CD8-positive, alpha-beta memory T cell (primary cell): ENCODE results near the gene NKX6-2. TPM values are rescaled to one million over a fixed set of nuclear protein-coding genes. Genes with fewer than 3 reads are reported as not detected.
A peak's percentile ranks its signal among the peaks of the same experiment; 100 is the strongest.

Source experiments
- CTCF ChIA-PET: fragments of 350-600 bp; sonication (Branson Sonifier 250); formaldehyde crosslinking; loops from one replicate; lab custom pipeline; 2021; ENCODE audit warnings: antibody characterized with exemption; lab: Charles Lee
- POLR2A ChIA-PET: fragments of 350-600 bp; sonication (Branson Sonifier 250); formaldehyde crosslinking; loops from one replicate; lab custom pipeline; 2021; ENCODE audit warnings: antibody characterized with exemption; lab: Charles Lee
- DNase-seq, 5 donors: peaks; one replicate each; pipeline versions ENCODE4 v3.0.0 to v3.0.0-alpha.2; 2020 to 2022; ENCODE audit warnings: mixed read lengths in 1 of 5
- H3K27ac ChIP-seq: one replicate; pipeline ENCODE4 v1.7.0; 2013; ENCODE audit warnings: low read depth, mild to moderate bottlenecking, low read length, moderate library complexity
- H3K27me3 ChIP-seq: 2 replicates; pipeline ENCODE4 v1.7.0; 2013; ENCODE audit warnings: low read length, mild to moderate bottlenecking; ENCODE audit not compliant: insufficient read depth, poor library complexity, severe bottlenecking
- H3K36me3 ChIP-seq: 2 replicates; pipeline ENCODE4 v1.7.0; 2013; ENCODE audit warnings: mild to moderate bottlenecking, low read length, moderate library complexity; ENCODE audit not compliant: insufficient read depth
- H3K4me1 ChIP-seq: 2 replicates; pipeline ENCODE4 v1.7.0; 2013; ENCODE audit warnings: mild to moderate bottlenecking, low read length, moderate library complexity; ENCODE audit not compliant: insufficient read depth
- H3K4me3 ChIP-seq: 2 replicates; pipeline ENCODE4 v1.7.0; 2013; ENCODE audit warnings: mild to moderate bottlenecking, low read length
- H3K9me3 ChIP-seq: 2 replicates; pipeline ENCODE4 v1.7.0; 2013; ENCODE audit warnings: mild to moderate bottlenecking, low read length
- H3K27ac Mint-ChIP-seq, 8 donors: one replicate each; pipeline ENCODE4 v1.8.0; 2020 to 2021; ENCODE audit warnings: mixed read lengths in 8 of 8, mild to moderate bottlenecking in 6 of 8, inconsistent platforms in 3 of 8, moderate library complexity in 3 of 8
- H3K27me3 Mint-ChIP-seq, 2 donors: one replicate each; pipeline ENCODE4 v1.8.0; 2020 to 2021; ENCODE audit warnings: mixed read lengths in 2 of 2, mild to moderate bottlenecking in 1 of 2, moderate library complexity in 1 of 2
- H3K36me3 Mint-ChIP-seq, 3 donors: one replicate each; pipeline ENCODE4 v1.8.0; 2020 to 2021; ENCODE audit warnings: mixed read lengths in 3 of 3, inconsistent platforms in 1 of 3, mild to moderate bottlenecking in 1 of 3
- H3K4me1 Mint-ChIP-seq, 3 donors: one replicate each; pipeline ENCODE4 v1.8.0; 2020 to 2021; ENCODE audit warnings: mixed read lengths in 3 of 3, inconsistent platforms in 1 of 3, mild to moderate bottlenecking in 1 of 3
- H3K4me3 Mint-ChIP-seq, 7 donors: one replicate each; pipeline ENCODE4 v1.8.0; 2020 to 2021; ENCODE audit warnings: mixed read lengths in 7 of 7, mild to moderate bottlenecking in 6 of 7, moderate library complexity in 4 of 7, inconsistent platforms in 2 of 7
- H3K9me3 Mint-ChIP-seq, 5 donors: one replicate each; pipeline ENCODE4 v1.8.0; 2020 to 2022; ENCODE audit warnings: mixed read lengths in 5 of 5, mild to moderate bottlenecking in 3 of 5, moderate library complexity in 2 of 5, inconsistent platforms in 1 of 5
- polyA plus RNA-seq: library from polyadenylated mRNA; unstranded; fragments of 300-500 nt; fragmentation: Illumina TruSeq; gene quantifications from one replicate; pipeline ENCODE4 v1.2.3, GENCODE V29; 2021
- total RNA-seq, 2 experiments: library from RNA; stranded (reverse); gene quantifications; one replicate each; pipeline ENCODE4 v1.2.3, GENCODE V29; 2021

NKX6-2 gene
- total and polyA plus RNA-seq, 3 experiments from 2014 or later = not detected

GRCh38 chr10:132804785-132805426 is 19.0 kb upstream of the NKX6-2 start:
- no peaks in the 10 kb centered on the region for H3K36me3 ChIP-seq
- H3K4me3 Mint-ChIP-seq = no peak overlapping the region
- no peaks in the 10 kb centered on the region for H3K9me3 ChIP-seq
- H3K4me3 ChIP-seq = no peak overlapping the region
- no peak overlapping the region for H3K27ac Mint-ChIP-seq
- CTCF ChIA-PET = no interaction called here
- H3K4me1 Mint-ChIP-seq = no peaks in the 10 kb centered on the region
- H3K36me3 Mint-ChIP-seq = no peaks in the 10 kb centered on the region
- H3K27me3 Mint-ChIP-seq = peaks cover 0 to 2% of the 10 kb centered on the region in 2 donors
- POLR2A ChIA-PET = no interaction called here
- H3K9me3 Mint-ChIP-seq = no peaks in the 10 kb centered on the region
- peak in 1 of 5 donors; percentile 31 for DNase-seq
- no peaks in the 10 kb centered on the region for H3K4me1 ChIP-seq
- H3K27ac ChIP-seq = no peak overlapping the region
- no peaks in the 10 kb centered on the region for H3K27me3 ChIP-seq

GRCh38 chr10:132804287-132804686 is 18.3 kb upstream of the NKX6-2 start:
- CTCF ChIA-PET = no interaction called here
- POLR2A ChIA-PET = no interaction called here
- Mint-ChIP-seq H3K4me3 (no peak overlapping the region), H3K27me3 (peaks cover 0 to 2% of the 10 kb centered on the region in 2 donors), H3K36me3 (no peaks in the 10 kb centered on the region), H3K9me3 (no peaks in the 10 kb centered on the region), H3K27ac (no peak overlapping the region), H3K4me1 (no peaks in the 10 kb centered on the region)
- no peak overlapping the region for H3K27ac ChIP-seq
- H3K4me1 ChIP-seq = no peaks in the 10 kb centered on the region
- no peak for DNase-seq
- H3K27me3 ChIP-seq = no peaks in the 10 kb centered on the region
- H3K9me3 ChIP-seq = no peaks in the 10 kb centered on the region
- H3K36me3 ChIP-seq = no peaks in the 10 kb centered on the region
- no peak overlapping the region for H3K4me3 ChIP-seq

- Histone ChIP-seq H3K27ac (no peak overlapping the region), H3K9me3 (no peaks in the 10 kb centered on the region), H3K27me3 (no peaks in the 10 kb centered on the region), H3K4me1 (no peaks in the 10 kb centered on the region), H3K4me3 (no peak overlapping the region), H3K36me3 (no peaks in the 10 kb centered on the region)
- DNase-seq = no peak
- no peak overlapping the region for H3K4me3 Mint-ChIP-seq
- no peaks in the 10 kb centered on the region for H3K36me3 Mint-ChIP-seq
- H3K4me1 Mint-ChIP-seq = no peaks in the 10 kb centered on the region
- ChIA-PET CTCF (no interaction called here), POLR2A (no interaction called here)
- no peak overlapping the region for H3K27ac Mint-ChIP-seq
- peaks cover 0 to 2% of the 10 kb centered on the region in 2 donors for H3K27me3 Mint-ChIP-seq
- H3K9me3 Mint-ChIP-seq = no peaks in the 10 kb centered on the region
Observed at GRCh38 chr10:132803416-132804210, 17.7 kb upstream of the NKX6-2 start.

GRCh38 chr10:132802694-132803320 is 16.9 kb upstream of the NKX6-2 start:
- Mint-ChIP-seq H3K4me3 (no peak overlapping the region), H3K27me3 (peaks cover 0 to 2% of the 10 kb centered on the region in 2 donors), H3K9me3 (no peaks in the 10 kb centered on the region), H3K36me3 (no peaks in the 10 kb centered on the region), H3K27ac (no peak overlapping the region), H3K4me1 (no peaks in the 10 kb centered on the region)
- ChIA-PET POLR2A (no interaction called here), CTCF (no interaction called here)
- no peak for DNase-seq
- no peaks in the 10 kb centered on the region for H3K27me3 ChIP-seq
- H3K27ac ChIP-seq = no peak overlapping the region
- H3K4me3 ChIP-seq = no peak overlapping the region
- H3K4me1 ChIP-seq = no peaks in the 10 kb centered on the region
- H3K9me3 ChIP-seq = no peaks in the 10 kb centered on the region
- no peaks in the 10 kb centered on the region for H3K36me3 ChIP-seq

- H3K36me3 ChIP-seq = no peaks in the 10 kb centered on the region
- H3K4me1 ChIP-seq = no peaks in the 10 kb centered on the region
- H3K4me3 Mint-ChIP-seq = no peak overlapping the region
- no peak overlapping the region for H3K27ac Mint-ChIP-seq
- no peak for DNase-seq
- H3K9me3 ChIP-seq = no peaks in the 10 kb centered on the region
- H3K27ac ChIP-seq = no peak overlapping the region
- no peaks in the 10 kb centered on the region for H3K4me1 Mint-ChIP-seq
- ChIA-PET POLR2A (no interaction called here), CTCF (no interaction called here)
- no peaks in the 10 kb centered on the region for H3K27me3 ChIP-seq
- H3K27me3 Mint-ChIP-seq = peaks cover 0 to 2% of the 10 kb centered on the region in 2 donors
- H3K36me3 Mint-ChIP-seq = no peaks in the 10 kb centered on the region
- no peaks in the 10 kb centered on the region for H3K9me3 Mint-ChIP-seq
- no peak overlapping the region for H3K4me3 ChIP-seq
Observed at GRCh38 chr10:132802048-132802447, 16.1 kb upstream of the NKX6-2 start.

- H3K4me1 Mint-ChIP-seq = no peaks in the 10 kb centered on the region
- no peak overlapping the region for H3K27ac Mint-ChIP-seq
- CTCF ChIA-PET = interaction anchor here (0.6 kb wide), 1 partner anchor 9 kb away, joined by 4 read pairs; no protein-coding TSS in a partner anchor
- POLR2A ChIA-PET = no interaction called here
- no peak for DNase-seq
- H3K9me3 ChIP-seq = no peaks in the 10 kb centered on the region
- no peak overlapping the region for H3K27ac ChIP-seq
- H3K4me3 Mint-ChIP-seq = no peak overlapping the region
- no peaks in the 10 kb centered on the region for H3K36me3 ChIP-seq
- H3K27me3 Mint-ChIP-seq = peaks cover 0 to 2% of the 10 kb centered on the region in 2 donors
- H3K27me3 ChIP-seq = no peaks in the 10 kb centered on the region
- H3K4me3 ChIP-seq = no peak overlapping the region
- H3K4me1 ChIP-seq = no peaks in the 10 kb centered on the region
- H3K36me3 Mint-ChIP-seq = no peaks in the 10 kb centered on the region
- no peaks in the 10 kb centered on the region for H3K9me3 Mint-ChIP-seq
Observed at GRCh38 chr10:132799865-132800264, 13.9 kb upstream of the NKX6-2 start.

GRCh38 chr10:132798876-132799275 is 12.9 kb upstream of the NKX6-2 start:
- Mint-ChIP-seq H3K9me3 (no peaks in the 10 kb centered on the region), H3K4me1 (no peaks in the 10 kb centered on the region), H3K36me3 (no peaks in the 10 kb centered on the region), H3K27ac (no peak overlapping the region), H3K4me3 (no peak overlapping the region), H3K27me3 (peaks cover 0 to 2% of the 10 kb centered on the region in 2 donors)
- Histone ChIP-seq H3K9me3 (no peaks in the 10 kb centered on the region), H3K27ac (no peak overlapping the region), H3K4me3 (no peak overlapping the region), H3K36me3 (no peaks in the 10 kb centered on the region), H3K27me3 (no peaks in the 10 kb centered on the region), H3K4me1 (no peaks in the 10 kb centered on the region)
- CTCF ChIA-PET = no interaction called here
- no peak for DNase-seq
- POLR2A ChIA-PET = no interaction called here

- no peak overlapping the region for H3K27ac Mint-ChIP-seq
- CTCF ChIA-PET = no interaction called here
- no peak overlapping the region for H3K27ac ChIP-seq
- H3K36me3 Mint-ChIP-seq = no peaks in the 10 kb centered on the region
- H3K9me3 Mint-ChIP-seq = no peaks in the 10 kb centered on the region
- no peaks in the 10 kb centered on the region for H3K4me1 ChIP-seq
- no peaks in the 10 kb centered on the region for H3K4me1 Mint-ChIP-seq
- peaks cover 0 to 2% of the 10 kb centered on the region in 2 donors for H3K27me3 Mint-ChIP-seq
- H3K27me3 ChIP-seq = no peaks in the 10 kb centered on the region
- H3K36me3 ChIP-seq = no peaks in the 10 kb centered on the region
- H3K4me3 Mint-ChIP-seq = no peak overlapping the region
- no peak for DNase-seq
- no peaks in the 10 kb centered on the region for H3K9me3 ChIP-seq
- POLR2A ChIA-PET = no interaction called here
- no peak overlapping the region for H3K4me3 ChIP-seq
Observed at GRCh38 chr10:132798403-132798802, 12.5 kb upstream of the NKX6-2 start.
